Prostate gland (tissue), 2 donors: Measurements from ENCODE around the gene ICOS.

Experiments
- POLR2A ChIP-seq: fragments of 450-650 bp; IDR thresholded peaks from one replicate; pipeline ENCODE4 v1.6.1; 2016; ENCODE audit warnings: antibody characterized with exemption, mild to moderate bottlenecking
- TF ChIP-seq, protein P1 (sequence below), 4 experiments: fragments of 200-600 bp in 2 of 4; fragments of 450-650 bp in 2 of 4; sonication (generic) in 2 of 4; IDR thresholded peaks; 1 replicate in 3 of 4; 2 replicates in 1 of 4; pipeline ENCODE4 v1.5.1; 2016 to 2019; ENCODE audit warnings: antibody characterized with exemption in 4 of 4, mild to moderate bottlenecking in 2 of 4, moderate library complexity in 2 of 4

DNA sequence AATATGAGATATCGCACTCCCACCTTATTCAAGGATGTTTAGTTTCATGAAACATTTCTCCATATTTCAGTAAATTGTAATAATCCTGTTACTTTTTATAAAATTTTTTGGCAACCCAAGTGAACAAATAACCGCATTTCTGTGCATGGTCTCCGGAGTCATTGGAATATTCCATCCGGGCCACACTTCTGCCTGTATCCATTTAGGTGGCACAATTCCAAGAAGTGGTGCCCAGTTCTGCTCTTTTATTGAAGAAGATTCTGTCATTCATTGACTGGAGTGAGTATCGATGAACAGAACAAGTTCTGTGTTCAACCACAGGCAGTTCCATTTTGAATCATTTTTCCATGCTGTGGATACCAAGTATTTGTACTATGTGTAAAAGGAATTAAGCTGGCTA, 26.6 kb upstream of the ICOS start:
- TF ChIP-seq POLR2A, result no peak
- TF ChIP-seq, protein P1, sequence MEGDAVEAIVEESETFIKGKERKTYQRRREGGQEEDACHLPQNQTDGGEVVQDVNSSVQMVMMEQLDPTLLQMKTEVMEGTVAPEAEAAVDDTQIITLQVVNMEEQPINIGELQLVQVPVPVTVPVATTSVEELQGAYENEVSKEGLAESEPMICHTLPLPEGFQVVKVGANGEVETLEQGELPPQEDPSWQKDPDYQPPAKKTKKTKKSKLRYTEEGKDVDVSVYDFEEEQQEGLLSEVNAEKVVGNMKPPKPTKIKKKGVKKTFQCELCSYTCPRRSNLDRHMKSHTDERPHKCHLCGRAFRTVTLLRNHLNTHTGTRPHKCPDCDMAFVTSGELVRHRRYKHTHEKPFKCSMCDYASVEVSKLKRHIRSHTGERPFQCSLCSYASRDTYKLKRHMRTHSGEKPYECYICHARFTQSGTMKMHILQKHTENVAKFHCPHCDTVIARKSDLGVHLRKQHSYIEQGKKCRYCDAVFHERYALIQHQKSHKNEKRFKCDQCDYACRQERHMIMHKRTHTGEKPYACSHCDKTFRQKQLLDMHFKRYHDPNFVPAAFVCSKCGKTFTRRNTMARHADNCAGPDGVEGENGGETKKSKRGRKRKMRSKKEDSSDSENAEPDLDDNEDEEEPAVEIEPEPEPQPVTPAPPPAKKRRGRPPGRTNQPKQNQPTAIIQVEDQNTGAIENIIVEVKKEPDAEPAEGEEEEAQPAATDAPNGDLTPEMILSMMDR (IDR thresholded peaks at IDR 0.05), result no peak
